Fibroblast of lung (primary cell): ENCODE results near the gene ZNF821. TPM values are rescaled to one million over a fixed set of nuclear protein-coding genes. Genes with fewer than 3 reads are reported as not detected.
"Not testable (repeated sequence)": the region's sequence is repeated elsewhere in the genome, so short reads cannot be mapped to it uniquely, and the experiment has no call there.

ENCODE experiments used
- DNase-seq, 2 donors: peaks; one replicate each; pipeline versions ENCODE4 v3.0.0 to v3.0.0-alpha.2; 2010; ENCODE audit warnings: low read depth in 2 of 2
- H2AFZ ChIP-seq: 2 replicates; pipeline ENCODE4 v1.5.1; 2012; ENCODE audit warnings: low read length, control low read depth, inconsistent platforms
- H3K27ac ChIP-seq: 2 replicates; pipeline ENCODE4 v1.5.1; 2011; ENCODE audit warnings: low read length, control low read depth; ENCODE audit not compliant: insufficient read depth
- H3K27me3 ChIP-seq: 2 replicates; pipeline ENCODE4 v1.5.1; 2011; ENCODE audit warnings: mild to moderate bottlenecking, low read length; ENCODE audit not compliant: control insufficient read depth, insufficient read depth
- H3K36me3 ChIP-seq: 2 replicates; pipeline ENCODE4 v1.5.1; 2011; ENCODE audit warnings: low read length; ENCODE audit not compliant: control insufficient read depth, insufficient read depth
- H3K4me1 ChIP-seq: 2 replicates; pipeline ENCODE4 v1.5.1; 2011; ENCODE audit warnings: low read length; ENCODE audit not compliant: control insufficient read depth, insufficient read depth; ENCODE audit errors: extremely low read depth
- H3K4me2 ChIP-seq: 2 replicates; pipeline ENCODE4 v1.5.1; 2011; ENCODE audit warnings: low read length, control low read depth; ENCODE audit not compliant: insufficient read depth; ENCODE audit errors: extremely low read depth
- H3K4me3 ChIP-seq, 4 experiments: fragments of 200-600 bp in 1 of 4; sonication (generic) in 1 of 4; replicated peaks in 1 of 4; 2 replicates each; pipeline ENCODE4 v1.5.1; 2011 to 2016; ENCODE audit warnings: low read length in 4 of 4, low read depth in 3 of 4, mild to moderate bottlenecking in 3 of 4, control low read depth in 2 of 4, inconsistent platforms in 1 of 4, mixed read lengths in 1 of 4; ENCODE audit not compliant: insufficient read depth in 1 of 4; ENCODE audit errors: control extremely low read depth in 1 of 4
- H3K79me2 ChIP-seq: 2 replicates; pipeline ENCODE4 v1.5.1; 2012; ENCODE audit warnings: mild to moderate bottlenecking, low read length, inconsistent platforms; ENCODE audit not compliant: control insufficient read depth, insufficient read depth
- H3K9ac ChIP-seq: 2 replicates; pipeline ENCODE4 v1.5.1; 2011; ENCODE audit warnings: mild to moderate bottlenecking, low read length, control low read depth; ENCODE audit not compliant: insufficient read depth
- H3K9me3 ChIP-seq: 2 replicates; pipeline ENCODE4 v1.5.1; 2012; ENCODE audit warnings: low read depth, low read length; ENCODE audit not compliant: control insufficient read depth, insufficient read depth
- H4K20me1 ChIP-seq: 2 replicates; pipeline ENCODE4 v1.5.1; 2011; ENCODE audit warnings: low read length; ENCODE audit not compliant: control insufficient read depth, insufficient read depth; ENCODE audit errors: extremely low read depth
- EZH2 ChIP-seq: IDR thresholded peaks from 2 replicates; pipeline ENCODE4 v1.5.1; 2012; ENCODE audit warnings: low read length, control low read depth, mild to moderate bottlenecking; ENCODE audit errors: missing control alignments
- polyA plus RNA-seq, 2 donors: library from polyadenylated mRNA; depleted of rRNA in 1 of 2; stranded (reverse) in 1 of 2; unstranded in 1 of 2; fragments of >200 nt; gene quantifications; 2 replicates each; pipeline ENCODE4 v1.2.1, GENCODE V29; 2011 to 2012; ENCODE audit warnings: missing spikeins in 1 of 2
- total RNA-seq: library from RNA; depleted of rRNA; stranded (reverse); fragments of >200 nt; gene quantifications from 2 replicates; pipeline ENCODE4 v1.2.1, GENCODE V29; 2014
- TF ChIP-seq, protein P1 (sequence below), 2 donors: IDR thresholded peaks in 1 of 2; conservative IDR thresholded peaks in 1 of 2; 1 replicate in 1 of 2; 2 replicates in 1 of 2; pipeline ENCODE4 v1.5.1; 2011 to 2012; ENCODE audit warnings: low read length in 2 of 2, control low read depth in 1 of 2, inconsistent platforms in 1 of 2, low read depth in 1 of 2, mild to moderate bottlenecking in 1 of 2

ZNF821 gene
- total and polyA plus RNA-seq, 2 donors (not counting 1 experiment from before 2014, with no cell fraction given): 5.8 to 5.9 TPM

DNA sequence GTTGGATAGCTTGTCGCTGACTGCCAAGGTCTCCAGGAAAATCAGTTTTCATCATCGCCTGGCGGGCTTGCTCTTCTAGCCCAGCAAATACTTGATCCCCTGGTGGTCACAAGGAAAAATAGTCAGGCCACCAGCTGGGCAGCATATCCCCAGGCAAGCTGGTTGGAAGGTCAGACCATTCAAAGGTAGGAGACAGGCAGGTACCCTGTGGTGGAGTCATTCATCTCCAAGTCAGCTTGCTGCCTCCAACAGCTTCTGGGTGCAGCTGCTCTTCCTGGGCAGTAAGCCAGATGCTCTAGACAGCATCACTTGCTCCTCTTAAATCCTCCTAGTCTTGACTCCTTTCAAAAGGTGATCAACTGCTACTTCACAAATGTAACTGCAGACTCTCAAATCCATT, 16.0 kb downstream of the ZNF821 start:
- no peak overlapping the region for H3K9ac ChIP-seq
- H3K36me3 ChIP-seq: no peaks in the 10 kb centered on the region
- no peaks in the 10 kb centered on the region for H4K20me1 ChIP-seq
- no peak for TF ChIP-seq EZH2
- TF ChIP-seq, protein P1, sequence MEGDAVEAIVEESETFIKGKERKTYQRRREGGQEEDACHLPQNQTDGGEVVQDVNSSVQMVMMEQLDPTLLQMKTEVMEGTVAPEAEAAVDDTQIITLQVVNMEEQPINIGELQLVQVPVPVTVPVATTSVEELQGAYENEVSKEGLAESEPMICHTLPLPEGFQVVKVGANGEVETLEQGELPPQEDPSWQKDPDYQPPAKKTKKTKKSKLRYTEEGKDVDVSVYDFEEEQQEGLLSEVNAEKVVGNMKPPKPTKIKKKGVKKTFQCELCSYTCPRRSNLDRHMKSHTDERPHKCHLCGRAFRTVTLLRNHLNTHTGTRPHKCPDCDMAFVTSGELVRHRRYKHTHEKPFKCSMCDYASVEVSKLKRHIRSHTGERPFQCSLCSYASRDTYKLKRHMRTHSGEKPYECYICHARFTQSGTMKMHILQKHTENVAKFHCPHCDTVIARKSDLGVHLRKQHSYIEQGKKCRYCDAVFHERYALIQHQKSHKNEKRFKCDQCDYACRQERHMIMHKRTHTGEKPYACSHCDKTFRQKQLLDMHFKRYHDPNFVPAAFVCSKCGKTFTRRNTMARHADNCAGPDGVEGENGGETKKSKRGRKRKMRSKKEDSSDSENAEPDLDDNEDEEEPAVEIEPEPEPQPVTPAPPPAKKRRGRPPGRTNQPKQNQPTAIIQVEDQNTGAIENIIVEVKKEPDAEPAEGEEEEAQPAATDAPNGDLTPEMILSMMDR (conservative IDR thresholded peaks at IDR 0.05 in 1 of 2, IDR thresholded peaks at IDR 0.05 in 1 of 2; ENCODE audit: low read depth in 1 of 2, low read length in 2 of 2): no peak
- H3K27ac ChIP-seq: no peak overlapping the region
- no peak overlapping the region for H2AFZ ChIP-seq
- H3K9me3 ChIP-seq: no peaks in the 10 kb centered on the region
- no peak for DNase-seq
- no peak overlapping the region for H3K4me3 ChIP-seq
- no peaks in the 10 kb centered on the region for H3K27me3 ChIP-seq
- no peaks in the 10 kb centered on the region for H3K79me2 ChIP-seq
- no peaks in the 10 kb centered on the region for H3K4me1 ChIP-seq
- no peak overlapping the region for H3K4me2 ChIP-seq

DNA sequence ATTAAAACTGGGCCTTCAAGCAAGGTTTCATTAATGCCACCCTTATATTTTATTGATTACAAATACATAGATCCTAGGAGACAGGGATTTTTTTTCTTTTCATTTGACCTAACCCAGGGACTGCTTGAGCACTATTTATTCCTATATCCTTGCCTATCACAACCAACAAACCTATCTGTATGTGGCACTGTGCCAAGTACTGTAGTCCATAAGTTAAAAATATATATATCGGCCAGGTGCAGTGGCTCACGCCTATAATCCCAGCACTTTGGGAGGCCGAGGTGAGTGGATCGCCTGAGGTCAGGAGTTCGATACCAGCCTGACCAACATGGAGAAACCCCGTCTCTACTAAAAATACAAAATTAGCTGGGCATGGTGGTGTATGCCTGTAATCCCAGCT, 16.8 kb downstream of the ZNF821 start:
- not testable (repeated sequence) for H3K27ac ChIP-seq, H3K4me1 ChIP-seq, H3K79me2 ChIP-seq, H4K20me1 ChIP-seq, H3K9me3 ChIP-seq, H3K9ac ChIP-seq, H3K27me3 ChIP-seq, H3K4me2 ChIP-seq, H3K4me3 ChIP-seq, H2AFZ ChIP-seq, H3K36me3 ChIP-seq, DNase-seq

- no peak for DNase-seq
- no peak overlapping the region for H3K9ac ChIP-seq
- H3K4me2 ChIP-seq: no peak overlapping the region
- no peaks in the 10 kb centered on the region for H3K79me2 ChIP-seq
- no peak for TF ChIP-seq EZH2
- TF ChIP-seq, protein P1 (conservative IDR thresholded peaks at IDR 0.05 in 1 of 2, IDR thresholded peaks at IDR 0.05 in 1 of 2; ENCODE audit: low read depth in 1 of 2, low read length in 2 of 2): no peak
- H2AFZ ChIP-seq: no peak overlapping the region
- H3K27me3 ChIP-seq: no peaks in the 10 kb centered on the region
- H3K36me3 ChIP-seq: peaks cover under 1% of the 10 kb centered on the region
- no peak overlapping the region for H3K4me3 ChIP-seq
- no peaks in the 10 kb centered on the region for H4K20me1 ChIP-seq
- no peaks in the 10 kb centered on the region for H3K4me1 ChIP-seq
- no peak overlapping the region for H3K27ac ChIP-seq
- H3K9me3 ChIP-seq: no peaks in the 10 kb centered on the region
These were observed 18.7 kb downstream of the ZNF821 start for GRCh38 chr16:71865173-71865863.
